HepG2 (cell line): ENCODE data around the gene OFD1. TPM values are rescaled to one million over a fixed set of nuclear protein-coding genes. Genes with fewer than 3 reads are reported as not detected.
A peak's percentile ranks its signal among the peaks of the same experiment; 100 is the strongest.

Source experiments
- FOXC1 ChIP-seq: sonication (generic); formaldehyde crosslinking; IDR thresholded peaks from 2 replicates; pipeline ENCODE4 v1.8.0; 2022; ENCODE audit warnings: mild to moderate bottlenecking, missing genetic modification reagents, borderline replicate concordance
- GABPA ChIP-seq, 2 experiments: IDR thresholded peaks; 2 replicates each; pipeline ENCODE4 v1.6.1; 2011 to 2016; ENCODE audit warnings: low read depth in 2 of 2, low read length in 1 of 2, missing biosample characterization in 1 of 2, missing genetic modification characterization in 1 of 2
- HNF1B ChIP-seq: sonication (generic); formaldehyde crosslinking; IDR thresholded peaks from 2 replicates; pipeline ENCODE4 v1.5.1; 2020; ENCODE audit warnings: mild to moderate bottlenecking, moderate library complexity, missing genetic modification reagents
- IKZF5 ChIP-seq: IDR thresholded peaks from 2 replicates; pipeline ENCODE4 v1.6.1; 2018; ENCODE audit warnings: missing genetic modification reagents, mild to moderate bottlenecking, missing compliant biosample characterization
- JARID2 ChIP-seq: sonication (generic); formaldehyde crosslinking; IDR thresholded peaks from 2 replicates; pipeline ENCODE4 v1.8.1; 2023; ENCODE audit warnings: missing genetic modification reagents, inconsistent platforms; ENCODE audit not compliant: insufficient replicate concordance
- MBNL3 ChIP-seq: fragments of 250-450 bp; sonication (Bioruptor Pico); conservative IDR thresholded peaks from 2 replicates; pipeline ENCODE4 v1.8.0; 2022; ENCODE audit warnings: mild to moderate bottlenecking, inconsistent platforms
- NCOR1 ChIP-seq: fragments of 200-600 bp; sonication (generic); IDR thresholded peaks from 2 replicates; pipeline ENCODE4 v1.7.0; 2017; ENCODE audit warnings: antibody characterized with exemption, low read length, borderline replicate concordance
- THAP7 ChIP-seq: sonication (generic); formaldehyde crosslinking; IDR thresholded peaks from 2 replicates; pipeline ENCODE4 v1.8.1; 2023; ENCODE audit warnings: mild to moderate bottlenecking, missing genetic modification reagents
- UBTF ChIP-seq: sonication (generic); formaldehyde crosslinking; IDR thresholded peaks from 2 replicates; pipeline ENCODE4 v1.4.0; 2020; ENCODE audit warnings: mild to moderate bottlenecking, missing genetic modification reagents
- ZBTB1 ChIP-seq: sonication (generic); formaldehyde crosslinking; IDR thresholded peaks from 2 replicates; pipeline ENCODE4 v1.4.0; 2020; ENCODE audit warnings: missing genetic modification reagents, borderline replicate concordance
- ZBTB4 ChIP-seq: sonication (generic); formaldehyde crosslinking; IDR thresholded peaks from 2 replicates; pipeline ENCODE4 v1.4.0; 2020; ENCODE audit warnings: missing genetic modification reagents, mild to moderate bottlenecking, borderline replicate concordance
- ZFP1 ChIP-seq: IDR thresholded peaks from 2 replicates; pipeline ENCODE4 v1.6.1; 2016
- ZNF232 ChIP-seq: sonication (generic); formaldehyde crosslinking; IDR thresholded peaks from 2 replicates; pipeline ENCODE4 v1.4.0; 2020; ENCODE audit warnings: missing genetic modification reagents, borderline replicate concordance
- ZNF234 ChIP-seq: sonication (generic); formaldehyde crosslinking; conservative IDR thresholded peaks from 2 replicates; pipeline ENCODE4 v1.5.1; 2020; ENCODE audit warnings: mild to moderate bottlenecking, missing genetic modification reagents
- ZNF3 ChIP-seq: IDR thresholded peaks from 2 replicates; pipeline ENCODE4 v1.7.0; 2017; ENCODE audit warnings: inconsistent platforms
- ZNF430 ChIP-seq: sonication (generic); formaldehyde crosslinking; IDR thresholded peaks from 2 replicates; pipeline ENCODE4 v1.9.0; 2021; ENCODE audit warnings: mild to moderate bottlenecking, missing genetic modification reagents
- ZNF44 ChIP-seq: sonication (generic); formaldehyde crosslinking; IDR thresholded peaks from 2 replicates; pipeline ENCODE4 v1.5.1; 2020; ENCODE audit warnings: mild to moderate bottlenecking, missing genetic modification reagents
- ZNF441 ChIP-seq: sonication (generic); formaldehyde crosslinking; IDR thresholded peaks from 2 replicates; pipeline ENCODE4 v1.7.0; 2021; ENCODE audit warnings: missing genetic modification reagents, borderline replicate concordance
- ZNF543 ChIP-seq: sonication (generic); formaldehyde crosslinking; IDR thresholded peaks from 2 replicates; pipeline ENCODE4 v1.4.0; 2020; ENCODE audit warnings: mild to moderate bottlenecking, missing genetic modification reagents
- ZNF773 ChIP-seq: sonication (generic); formaldehyde crosslinking; IDR thresholded peaks from 2 replicates; pipeline ENCODE4 v1.4.0; 2020; ENCODE audit warnings: missing genetic modification reagents, borderline replicate concordance
- polyA plus RNA-seq, 8 experiments: library from polyadenylated mRNA; depleted of rRNA in 3 of 8; stranded (reverse) in 7 of 8; unstranded in 1 of 8; fragments of >200 nt; fragmentation: Illumina TruSeq in 4 of 8; extraction: Trizol in 4 of 8; gene quantifications; 2 replicates each; pipeline versions ENCODE4 v1.2.1 to v1.2.3, GENCODE V29; 2011 to 2016; ENCODE audit warnings: low read depth in 4 of 8, missing spikeins in 1 of 8, mixed read lengths in 1 of 8; ENCODE audit not compliant: insufficient read depth in 1 of 8
- total RNA-seq, 5 experiments: library from RNA; depleted of rRNA; stranded (reverse); fragments of >200 nt; fragmentation: Illumina TruSeq; extraction: Trizol; gene quantifications; 2 replicates each; pipeline ENCODE4 v1.2.3, GENCODE V29; 2016; ENCODE audit warnings: low read depth in 1 of 5

The OFD1 gene
- total and polyA plus RNA-seq, 2 of the 13 experiments (the other 11 are each of a cell fraction or from before 2014, with no cell fraction given) = 14.9 to 16.4 TPM

GRCh38 chrX:13688958-13689740 is 45.4 kb upstream of the OFD1 start, which contains the start of gene RAB9A (continued):
- TF ChIP-seq FOXC1 (CRISPR knock-in tag) = no peak
- no peak for TF ChIP-seq ZBTB4 (CRISPR knock-in tag)
- no peak for TF ChIP-seq THAP7 (CRISPR knock-in tag)
- TF ChIP-seq ZNF543 (CRISPR knock-in tag) = no peak
- no peak for TF ChIP-seq ZNF3 (CRISPR knock-in tag)
- peak; percentile 88 for TF ChIP-seq UBTF (CRISPR knock-in tag)
- no peak for TF ChIP-seq ZBTB1 (CRISPR knock-in tag)
- no peak for TF ChIP-seq MBNL3 (CRISPR knock-in tag)
- TF ChIP-seq JARID2 = no peak
- no peak for TF ChIP-seq IKZF5
- no peak for TF ChIP-seq ZNF773
- peak; percentile 47; the same call in 1 of the 2 replicates for TF ChIP-seq HNF1B (CRISPR knock-in tag)
- no peak for TF ChIP-seq GABPA (IDR thresholded peaks at IDR 0.05; ENCODE audit: low read depth, low read length)
- TF ChIP-seq GABPA (CRISPR knock-in tag; IDR thresholded peaks at IDR 0.05; ENCODE audit: low read depth) = no peak
- 0 out of 2 replicates have a peak, but pooled peaks have one; percentile 27 for TF ChIP-seq ZNF441 (CRISPR knock-in tag)
- no peak for TF ChIP-seq ZNF44 (CRISPR knock-in tag)
- no peak for TF ChIP-seq ZNF430 (CRISPR knock-in tag)
- no peak for TF ChIP-seq ZFP1 (CRISPR knock-in tag)
- TF ChIP-seq ZNF234 (CRISPR knock-in tag) = 0 out of 2 replicates have a peak, but pooled peaks have one; percentile 38
- TF ChIP-seq NCOR1 = no peak
- no peak for TF ChIP-seq ZNF232 (CRISPR knock-in tag)
